LNCaP clone FGC (cell line): ENCODE data around the gene SLC35F5.
"Not testable (repeated sequence)": the region's sequence is repeated elsewhere in the genome, so short reads cannot be mapped to it uniquely, and the experiment has no call there.

Experiments
- DNase-seq: peaks from one replicate; pipeline ENCODE4 v3.0.0-alpha.2; 2011; ENCODE audit warnings: low read depth
- H3K4me3 ChIP-seq: 2 replicates; pipeline ENCODE4 v1.5.1; 2011; ENCODE audit warnings: mild to moderate bottlenecking, low read depth, low read length, control low read depth
- CTCF ChIP-seq: IDR thresholded peaks from 2 replicates; pipeline ENCODE4 v1.5.1; 2012; ENCODE audit warnings: mild to moderate bottlenecking; ENCODE audit not compliant: control insufficient read depth, insufficient read depth; ENCODE audit errors: extremely low read depth

SLC35F5 gene

GRCh38 chr2:113697516-113697915 is 58.9 kb downstream of the SLC35F5 start:
- TF ChIP-seq CTCF = no peak
- DNase-seq = no peak

DNA sequence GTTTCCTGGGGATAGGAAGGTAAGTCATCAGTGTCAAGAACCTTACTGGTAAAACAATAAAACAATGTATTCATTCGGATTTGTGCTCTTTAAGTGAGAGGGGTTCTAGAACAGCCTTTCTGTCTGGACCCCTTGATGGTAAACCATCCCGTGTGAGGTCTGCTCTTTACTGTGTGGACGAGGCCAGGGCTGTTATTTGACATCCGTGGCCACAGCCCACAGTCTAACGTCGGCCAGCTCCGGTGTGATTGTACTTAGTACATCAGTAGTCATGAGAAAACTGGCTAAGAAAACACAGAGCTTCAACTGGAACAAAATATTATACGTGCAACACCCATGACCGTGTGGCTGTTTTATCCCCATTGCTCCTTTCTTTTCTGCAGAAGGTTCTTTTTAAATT is 62.0 kb downstream of the SLC35F5 start:
- no peak for TF ChIP-seq CTCF
- no peak overlapping the region for H3K4me3 ChIP-seq

More at GRCh38 chr2:113697516-113697915, 58.9 kb downstream of the SLC35F5 start:
- no peak overlapping the region for H3K4me3 ChIP-seq

DNA sequence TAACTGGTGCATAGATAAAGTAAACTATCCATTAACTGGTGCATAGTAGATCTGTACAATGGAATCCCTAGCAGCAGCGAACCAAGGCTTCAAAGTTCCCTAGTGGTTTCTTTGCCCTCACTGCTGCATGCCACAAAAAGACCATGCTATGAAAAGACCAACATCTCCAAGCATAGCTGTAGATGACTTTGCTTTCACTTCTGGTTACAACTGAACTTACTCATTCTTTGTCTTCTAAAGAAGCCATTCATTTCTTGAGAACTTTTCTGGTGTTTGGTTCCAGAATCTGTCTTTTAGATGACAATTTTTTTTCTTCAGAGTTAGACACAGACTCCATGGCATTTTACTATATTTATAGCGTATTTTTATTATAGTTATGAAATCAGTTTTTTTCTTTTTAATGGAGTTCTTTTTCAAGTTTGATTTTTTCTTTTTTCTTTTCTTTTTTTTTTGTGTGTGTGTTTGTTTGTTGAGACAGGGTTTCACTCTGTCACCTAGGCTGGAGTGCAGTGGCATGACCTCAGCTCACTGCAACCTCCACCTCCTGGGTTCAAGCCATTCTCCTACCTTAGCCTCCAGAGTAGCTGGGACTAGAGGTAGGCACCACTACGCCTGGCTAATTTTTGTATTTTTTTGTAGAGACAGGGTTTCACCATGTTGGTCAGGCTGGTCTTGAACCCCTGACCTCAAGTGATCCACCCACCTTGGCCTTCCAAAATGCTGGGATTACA is 63.6 kb downstream of the SLC35F5 start:
- H3K4me3 ChIP-seq = no peak overlapping the region
- no peak for DNase-seq
- TF ChIP-seq CTCF = no peak

More for the DNA sequence above, 62.0 kb downstream of the SLC35F5 start:
- no peak for DNase-seq

- not testable (repeated sequence) for DNase-seq, H3K4me3 ChIP-seq
These were observed 65.6 kb downstream of the SLC35F5 start for GRCh38 chr2:113690871-113691270.

GRCh38 chr2:113686537-113686936 is 69.9 kb downstream of the SLC35F5 start:
- DNase-seq = no peak
- no peak for TF ChIP-seq CTCF
- H3K4me3 ChIP-seq = no peak overlapping the region

DNA sequence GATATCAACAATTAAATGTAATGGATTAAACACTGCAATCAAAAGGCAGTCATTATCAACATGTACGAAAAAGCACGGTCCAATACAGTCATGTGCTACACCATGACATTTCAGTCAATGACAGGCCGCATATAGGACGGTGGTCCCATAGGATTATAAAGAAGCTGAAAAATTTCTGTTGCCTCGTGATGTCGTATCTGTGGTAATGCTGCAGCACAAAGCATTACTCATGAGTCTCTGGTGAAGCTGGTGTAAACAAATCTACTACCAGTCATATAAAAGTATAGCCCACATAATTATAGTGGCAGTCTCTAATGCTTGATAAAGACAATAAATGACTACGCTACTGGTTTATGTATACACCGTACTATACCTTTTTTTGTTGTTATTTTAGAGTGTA is 71.0 kb downstream of the SLC35F5 start:
- DNase-seq = no peak
- no peak for TF ChIP-seq CTCF
- no peak overlapping the region for H3K4me3 ChIP-seq

DNA sequence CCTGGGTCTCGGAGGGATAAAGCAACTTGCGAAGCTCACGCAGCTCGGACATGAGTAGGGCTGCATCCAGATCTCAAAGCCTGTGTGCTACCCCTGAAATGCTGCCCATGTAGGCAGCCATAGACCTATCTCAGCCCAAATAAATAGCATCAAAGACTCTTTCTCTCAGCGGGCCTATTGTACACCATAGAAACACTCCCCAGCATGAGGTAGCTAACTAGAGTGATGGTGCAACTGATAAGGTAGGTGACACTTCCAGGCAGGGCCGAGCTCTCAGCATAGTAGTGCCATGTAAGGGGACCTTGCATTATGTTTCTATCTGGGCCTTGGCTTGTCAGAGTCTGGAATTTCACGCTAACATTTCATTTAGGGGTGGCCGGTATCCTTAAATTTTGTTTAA is 77.0 kb downstream of the SLC35F5 start:
- no peak for TF ChIP-seq CTCF
- DNase-seq = no peak

GRCh38 chr2:113677330-113677729 is 79.1 kb downstream of the SLC35F5 start:
- no peak overlapping the region for H3K4me3 ChIP-seq
- DNase-seq = no peak
- no peak for TF ChIP-seq CTCF

More for the DNA sequence above, 77.0 kb downstream of the SLC35F5 start:
- H3K4me3 ChIP-seq = no peak overlapping the region
